H1 (cell line): ENCODE data around the gene ROR1. TPM values are rescaled to one million over a fixed set of nuclear protein-coding genes. Genes with fewer than 3 reads are reported as not detected.

Experiments used
- ATF2 ChIP-seq: IDR thresholded peaks from 2 replicates; pipeline ENCODE4 v1.6.1; 2012; ENCODE audit warnings: low read length, inconsistent platforms
- CBX8 ChIP-seq: fragments of 300-800, 300-1000 bp; sonication (generic); IDR thresholded peaks from 2 replicates; pipeline ENCODE4 v1.7.1; 2016; ENCODE audit warnings: low read depth, low read length, borderline replicate concordance
- EP300 ChIP-seq, 2 experiments: IDR thresholded peaks; 1 replicate in 1 of 2; 2 replicates in 1 of 2; pipeline ENCODE4 v1.6.1; 2011 to 2012; ENCODE audit warnings: low read depth in 2 of 2, low read length in 2 of 2, mild to moderate bottlenecking in 2 of 2, borderline replicate concordance in 1 of 2, inconsistent platforms in 1 of 2, moderate library complexity in 1 of 2
- EZH2 ChIP-seq: fragments of 200-600 bp; sonication (generic); IDR thresholded peaks from 2 replicates; pipeline ENCODE4 v1.7.1; 2012; ENCODE audit warnings: low read depth, mild to moderate bottlenecking, moderate library complexity, low read length, inconsistent platforms; ENCODE audit not compliant: severe bottlenecking
- TEAD4 ChIP-seq: IDR thresholded peaks from 2 replicates; pipeline ENCODE4 v1.6.1; 2012; ENCODE audit warnings: low read depth, low read length, inconsistent platforms, mixed read lengths
- polyA plus RNA-seq, 7 experiments: library from polyadenylated mRNA; depleted of rRNA in 3 of 7; stranded (reverse) in 5 of 7; unstranded in 2 of 7; fragments of >200 nt in 5 of 7; fragments of 200-250 nt in 2 of 7; gene quantifications; 1 replicate in 5 of 7; 2 replicates in 1 of 7; 4 replicates in 1 of 7; pipeline versions ENCODE4 v1.2.1 to v1.2.3, GENCODE V29; 2011 to 2013; ENCODE audit warnings: missing spikeins in 2 of 7, mixed read lengths in 2 of 7
- total RNA-seq: library from RNA; stranded (reverse); fragmentation: NEBNext Ultra II Directional; extraction: Animal tissue kit (Norgen Biotek cat#: 25700); gene quantifications from 2 replicates; pipeline ENCODE4 v1.2.1, GENCODE V29; 2021
- TF ChIP-seq, protein P1 (sequence below): IDR thresholded peaks from 2 replicates; pipeline ENCODE4 v1.6.1; 2011; ENCODE audit warnings: low read depth, mild to moderate bottlenecking, low read length; ENCODE audit not compliant: insufficient read depth

The ROR1 gene
- total and polyA plus RNA-seq, 2 of the 8 experiments (the other 6 are each of a cell fraction or from before 2014, with no cell fraction given): 33.6 to 73.6 TPM

GRCh38 chr1:63931468-63931867, 157.7 kb downstream of the ROR1 start (continued):
- no peak for TF ChIP-seq ATF2
- TF ChIP-seq, protein P1, sequence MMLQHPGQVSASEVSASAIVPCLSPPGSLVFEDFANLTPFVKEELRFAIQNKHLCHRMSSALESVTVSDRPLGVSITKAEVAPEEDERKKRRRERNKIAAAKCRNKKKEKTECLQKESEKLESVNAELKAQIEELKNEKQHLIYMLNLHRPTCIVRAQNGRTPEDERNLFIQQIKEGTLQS: no peak
- TF ChIP-seq EP300 (IDR thresholded peaks at IDR 0.05; ENCODE audit: borderline replicate concordance in 1 of 2, low read depth in 2 of 2, low read length in 2 of 2): no peak
- TF ChIP-seq TEAD4: no peak
- no peak for TF ChIP-seq CBX8
- no peak for TF ChIP-seq EZH2
